Stimulated activated CD8-positive, alpha-beta memory T cell treated with anti-CD3 and anti-CD28 coated beads, Interleukin-12 subunit alpha, Interleukin-12 subunit beta, amount 100 ng/mL, for 4 hours (primary cell): ENCODE measurements around the gene CFAP46.

Experiments used
- DNase-seq: peaks from one replicate; pipeline ENCODE4 v3.0.0-alpha.2; 2020; ENCODE audit warnings: low read depth

Gene CFAP46

GRCh38 chr10:132861884-132862461 lies 80.4 kb downstream of the CFAP46 start:
- DNase-seq, result no peak

DNA sequence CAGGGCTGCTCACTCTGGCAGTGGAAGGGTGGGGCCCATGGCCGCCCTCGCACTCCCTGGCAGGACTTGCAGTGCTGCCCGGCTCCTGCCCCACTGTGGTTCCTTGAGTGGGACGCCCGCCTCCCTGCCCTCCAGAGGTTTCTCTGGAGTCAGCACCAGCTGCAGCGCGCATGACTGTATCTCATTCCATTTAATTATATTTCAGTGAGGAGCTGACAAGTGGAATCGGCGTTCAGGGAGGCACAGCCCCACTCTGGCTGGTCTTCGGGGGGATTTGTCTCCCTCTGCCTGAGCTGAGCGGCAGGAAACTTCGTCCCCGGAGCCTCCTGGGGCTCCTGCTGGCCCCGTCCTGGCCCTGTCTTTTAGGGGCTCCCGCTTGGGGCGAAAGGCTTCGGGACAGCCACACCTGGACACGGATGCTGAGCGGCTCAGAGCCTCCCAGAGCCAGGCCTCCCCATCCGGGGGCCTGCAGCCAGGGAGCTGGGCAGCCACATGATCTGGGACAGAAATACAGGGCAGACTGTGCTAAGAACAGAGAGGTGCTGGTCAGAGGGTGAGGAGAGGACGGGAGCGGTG lies 81.2 kb downstream of the CFAP46 start:
- no peak for DNase-seq

DNA sequence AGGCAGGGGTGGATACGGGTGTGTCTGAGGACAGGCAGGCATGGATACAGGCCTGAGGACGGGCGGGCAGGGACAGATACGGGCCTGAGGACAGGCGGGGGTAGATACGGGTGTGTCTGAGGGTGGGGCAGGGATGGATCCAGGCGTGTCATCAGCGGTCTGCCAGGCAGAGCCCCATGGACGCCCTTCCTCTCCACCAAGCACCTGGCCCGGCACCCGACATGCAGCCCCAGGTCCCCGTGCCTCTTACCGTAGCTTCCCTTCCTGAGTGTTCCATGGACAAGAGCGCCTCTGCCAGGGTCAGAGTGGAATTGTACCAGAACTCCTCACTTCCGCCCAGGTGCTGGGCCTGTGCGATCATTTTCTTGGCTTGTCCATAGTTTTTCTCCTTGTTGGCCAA lies 81.8 kb downstream of the CFAP46 start:
- no peak for DNase-seq

DNA sequence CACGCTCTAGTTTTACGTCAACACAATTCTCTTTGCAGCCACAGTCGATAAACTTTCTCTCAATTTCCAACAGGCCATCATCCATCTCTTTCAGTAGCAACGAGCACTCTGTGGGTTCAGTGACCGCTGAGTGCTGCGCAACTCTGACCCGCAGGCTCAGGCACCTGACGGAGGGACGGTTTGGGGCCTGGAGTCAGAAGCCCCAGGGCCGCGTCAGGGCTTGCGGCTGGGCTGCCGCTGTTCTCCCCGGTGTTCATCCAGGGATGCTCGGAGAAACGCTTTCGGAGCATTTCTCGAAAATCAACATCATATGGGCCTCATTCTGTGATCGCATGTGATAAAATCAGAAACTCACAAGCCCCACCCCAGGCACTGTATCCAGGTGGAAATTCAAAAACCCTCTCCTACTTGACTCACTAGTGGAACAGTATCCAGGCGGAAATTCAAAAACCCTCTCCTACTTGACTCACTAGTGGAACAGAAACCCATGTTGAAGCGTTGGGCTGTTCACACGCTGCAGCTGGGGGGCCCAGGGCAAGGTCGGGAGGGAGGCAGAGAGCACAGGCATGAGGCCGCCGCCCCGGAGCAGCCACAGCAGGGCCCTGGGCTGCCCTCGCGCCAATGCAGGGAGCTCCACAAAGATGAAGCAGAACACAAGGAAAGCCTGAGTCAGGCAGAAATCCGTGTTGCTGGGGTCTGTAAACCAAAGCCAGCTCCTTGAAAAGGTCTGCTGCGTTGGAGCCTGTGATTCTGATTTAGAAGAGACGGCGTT lies 83.1 kb downstream of the CFAP46 start:
- no peak for DNase-seq

DNA sequence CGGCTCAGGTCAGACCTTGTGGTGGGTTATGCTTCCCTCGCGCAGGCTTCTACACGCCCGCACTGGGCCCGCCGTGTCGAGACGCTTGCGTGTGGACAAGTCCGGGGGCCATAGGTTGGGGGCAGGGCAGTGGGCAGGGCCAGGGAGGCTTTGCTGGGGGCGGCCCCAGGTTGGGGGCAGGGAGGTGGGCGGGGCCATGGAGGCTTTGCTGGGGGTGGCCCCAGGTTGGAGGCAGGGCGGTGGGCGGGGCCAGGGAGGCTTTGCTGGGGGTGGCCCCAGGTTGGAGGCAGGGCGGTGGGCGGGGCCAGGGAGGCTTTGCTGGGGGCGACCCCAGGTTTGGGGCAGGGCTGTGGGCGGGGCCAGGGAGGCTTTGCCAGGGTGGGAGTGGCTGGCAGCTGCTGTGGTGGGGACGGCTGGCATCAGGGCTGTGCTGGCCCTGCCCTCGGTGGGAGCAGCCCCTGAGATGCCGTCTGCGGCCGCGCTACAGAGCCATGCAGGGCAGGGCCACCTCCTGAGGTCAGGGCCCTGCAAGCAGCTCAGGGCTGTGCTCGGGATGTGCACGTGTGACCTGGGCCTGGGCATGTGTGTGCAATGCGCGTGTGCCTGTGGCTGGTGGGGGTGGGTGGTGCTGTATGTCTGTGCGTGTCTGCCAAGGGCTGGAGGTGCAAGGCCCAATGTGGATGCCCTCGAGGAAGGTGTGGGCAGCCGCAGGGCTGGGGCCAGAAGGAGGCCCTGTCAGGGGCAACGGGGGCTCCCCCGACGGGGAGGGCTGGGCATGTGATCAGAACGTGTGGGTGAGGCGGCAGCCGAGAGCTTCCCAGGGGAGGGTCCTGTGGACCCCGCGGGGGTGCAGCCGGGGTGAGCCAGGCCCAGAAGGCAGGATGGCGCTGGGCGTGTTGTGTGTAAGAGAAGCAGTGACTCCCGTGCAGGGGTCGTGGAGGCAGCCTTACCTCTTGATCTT lies 84.0 kb downstream of the CFAP46 start:
- no peak for DNase-seq

- no peak for DNase-seq
Observed at GRCh38 chr10:132856869-132857524, 85.4 kb downstream of the CFAP46 start.

GRCh38 chr10:132855889-132856288 lies 86.5 kb downstream of the CFAP46 start:
- DNase-seq, result no peak

- no peak for DNase-seq
Observed at GRCh38 chr10:132851451-132851850, 90.9 kb downstream of the CFAP46 start.

GRCh38 chr10:132850896-132851295 lies 91.5 kb downstream of the CFAP46 start:
- DNase-seq, result no peak

GRCh38 chr10:132850246-132850645 lies 92.1 kb downstream of the CFAP46 start:
- DNase-seq, result no peak

GRCh38 chr10:132849546-132850031 lies 92.8 kb downstream of the CFAP46 start:
- DNase-seq, result no peak

DNA sequence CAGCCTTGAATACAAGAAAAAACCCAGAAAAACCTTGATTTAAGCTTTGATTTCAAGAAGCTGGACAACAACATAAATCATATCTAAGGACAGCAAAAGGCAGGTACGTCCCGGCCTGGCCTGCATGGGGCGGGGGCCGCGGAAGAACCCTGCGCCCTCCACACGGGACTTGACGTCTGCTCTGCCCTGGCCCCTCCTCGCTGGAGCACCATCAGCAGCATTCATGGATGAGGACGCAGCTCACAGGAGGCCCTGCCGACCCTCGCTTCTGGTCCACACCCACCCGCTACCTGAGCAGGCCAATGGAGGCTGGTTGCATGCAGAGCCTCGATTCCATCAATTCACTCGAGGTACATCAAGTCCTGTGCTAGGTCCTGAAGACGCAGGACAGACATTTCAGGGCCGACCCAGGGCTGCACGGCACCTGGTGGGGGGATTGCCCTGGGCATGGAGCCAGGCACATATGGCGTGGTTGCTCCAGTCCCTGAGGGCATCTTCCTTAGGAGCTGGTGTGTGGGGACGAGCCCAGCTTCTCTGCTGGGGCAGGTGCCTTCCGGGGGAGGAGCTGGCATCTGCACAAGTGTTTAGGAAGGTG lies 93.3 kb downstream of the CFAP46 start:
- DNase-seq, result no peak

DNA sequence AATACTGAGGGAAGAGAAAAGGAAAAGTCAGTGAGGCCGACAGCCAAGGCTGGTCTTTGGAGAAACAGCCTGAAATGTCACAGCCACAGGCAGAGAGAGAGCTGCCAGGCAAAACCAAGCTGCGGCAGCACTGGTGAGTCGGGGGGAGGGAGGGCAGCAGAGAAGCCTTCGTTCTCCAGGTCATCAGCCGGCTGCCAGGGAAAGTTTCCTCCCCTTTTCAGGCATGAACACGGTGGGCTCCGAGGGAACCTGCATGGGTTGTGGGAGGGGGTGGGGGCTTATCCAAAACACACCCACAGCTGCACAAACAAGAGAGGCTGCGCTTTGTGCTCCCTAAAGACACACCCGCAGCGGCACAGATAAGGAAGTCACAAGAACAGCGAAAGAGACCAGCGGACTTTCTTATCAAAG lies 94.1 kb downstream of the CFAP46 start:
- no peak for DNase-seq

DNA sequence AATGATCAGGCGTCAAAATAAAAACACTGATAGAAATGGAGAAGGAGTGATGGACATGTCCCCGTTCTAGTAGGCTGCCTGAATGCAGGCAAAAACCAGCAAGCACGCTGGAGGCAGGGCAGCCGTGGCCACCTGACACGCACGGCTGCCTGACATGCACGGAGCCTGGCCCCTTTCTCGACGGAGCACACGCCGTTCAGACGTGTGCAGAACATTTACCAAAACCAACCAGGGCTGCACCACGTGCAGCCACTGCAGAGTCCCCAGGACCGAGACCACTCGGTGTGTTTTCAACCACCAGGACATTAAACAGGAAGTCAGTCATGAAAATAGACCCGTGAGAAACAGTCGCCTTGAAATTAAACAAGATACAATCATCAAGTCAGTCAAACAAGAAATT lies 94.5 kb downstream of the CFAP46 start:
- DNase-seq, result no peak

GRCh38 chr10:132847416-132847777 lies 95.0 kb downstream of the CFAP46 start:
- no peak for DNase-seq

- no peak for DNase-seq
Observed at GRCh38 chr10:132846631-132847415, 95.5 kb downstream of the CFAP46 start.

- no peak for DNase-seq
Observed at GRCh38 chr10:132845780-132846595, 96.4 kb downstream of the CFAP46 start.

GRCh38 chr10:132845041-132845551 lies 97.3 kb downstream of the CFAP46 start:
- no peak for DNase-seq

DNA sequence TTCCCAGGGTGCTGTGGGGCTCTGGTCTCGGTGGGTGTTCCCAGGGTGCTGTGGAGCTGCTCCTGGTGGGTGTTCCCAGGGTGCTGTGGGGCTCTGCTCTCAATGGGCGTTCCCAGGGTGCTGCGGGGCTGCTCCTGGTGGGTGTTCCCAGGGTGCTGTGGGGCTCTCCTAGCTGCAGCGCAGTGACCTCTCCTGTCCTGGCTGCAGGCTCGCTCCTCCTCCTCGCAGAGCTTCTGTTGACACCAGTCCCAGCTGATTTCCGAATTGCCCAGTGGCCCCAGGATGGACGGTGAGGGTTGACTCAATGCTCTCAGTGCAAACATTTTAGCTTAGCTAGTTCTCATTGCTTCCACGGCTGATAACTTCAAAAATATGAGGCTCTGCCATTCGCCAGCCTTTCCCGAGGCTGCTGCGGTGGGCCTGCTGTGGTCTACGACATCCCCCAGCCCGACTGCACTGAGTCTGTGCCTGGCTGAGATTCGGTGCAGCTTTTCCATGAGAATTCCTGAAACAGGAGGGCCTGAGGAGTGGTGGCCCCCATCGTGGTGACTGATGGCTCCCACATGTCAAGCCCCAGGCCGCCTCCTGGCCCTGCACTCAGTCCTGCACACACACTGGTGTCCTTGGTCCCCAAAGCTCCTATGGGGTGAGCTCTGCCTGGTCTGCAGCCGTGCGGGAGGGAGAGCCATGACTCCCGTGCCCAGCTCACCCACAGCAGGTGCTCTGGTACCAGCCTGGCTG lies 98.1 kb downstream of the CFAP46 start:
- no peak for DNase-seq
